Activated CD8-positive, alpha-beta memory T cell treated with anti-CD3 and anti-CD28 coated beads for 48 hours (primary cell): ENCODE results near the gene STX4.
"Not testable (repeated sequence)": the region's sequence is repeated elsewhere in the genome, so short reads cannot be mapped to it uniquely, and the experiment has no call there.

Experiments
- DNase-seq, 3 experiments: peaks; one replicate each; pipeline ENCODE4 v3.0.0-alpha.2; 2020; ENCODE audit warnings: low read depth in 2 of 3, low spot score in 2 of 3

Gene STX4

GRCh38 chr16:30998852-30999761 lies 34.3 kb upstream of the STX4 start:
- DNase-seq, result no peak

GRCh38 chr16:31000671-31001382 lies 32.5 kb upstream of the STX4 start:
- no peak for DNase-seq

- no peak for DNase-seq
These were observed 31.7 kb upstream of the STX4 start for GRCh38 chr16:31001507-31002249.

- no peak for DNase-seq
These were observed 31.1 kb upstream of the STX4 start for GRCh38 chr16:31002250-31002700.

- DNase-seq, result no peak
These were observed 30.5 kb upstream of the STX4 start for GRCh38 chr16:31002862-31003341.

GRCh38 chr16:31003744-31004143 lies 29.6 kb upstream of the STX4 start:
- no peak for DNase-seq

- no peak for DNase-seq
These were observed 28.7 kb upstream of the STX4 start for GRCh38 chr16:31004658-31005057.

- DNase-seq, result no peak
These were observed 27.8 kb upstream of the STX4 start for GRCh38 chr16:31005350-31006085.

GRCh38 chr16:31006086-31006385 lies 27.3 kb upstream of the STX4 start:
- DNase-seq, result no peak

GRCh38 chr16:31006589-31006988 lies 26.8 kb upstream of the STX4 start:
- no peak for DNase-seq

GRCh38 chr16:31007684-31008083 lies 25.7 kb upstream of the STX4 start:
- DNase-seq, result no peak

GRCh38 chr16:31008149-31008548 lies 25.2 kb upstream of the STX4 start:
- DNase-seq, result no peak

- DNase-seq, result no peak
These were observed 24.8 kb upstream of the STX4 start for GRCh38 chr16:31008551-31008950.

GRCh38 chr16:31009120-31009519 lies 24.2 kb upstream of the STX4 start:
- DNase-seq, result no peak

- no peak for DNase-seq
These were observed 23.3 kb upstream of the STX4 start for GRCh38 chr16:31009894-31010584.

- DNase-seq, result no peak
These were observed 22.6 kb upstream of the STX4 start, which contains the start of gene STX1B for GRCh38 chr16:31010585-31011325. STX1B (minus strand) TSS chr16:31010638; CDS start chr16:31010396, 242 bp downstream.

GRCh38 chr16:31011815-31012214 lies 21.5 kb upstream of the STX4 start:
- DNase-seq, result not testable (repeated sequence)

- not testable (repeated sequence) for DNase-seq
These were observed 20.1 kb upstream of the STX4 start for GRCh38 chr16:31013292-31013691.

GRCh38 chr16:31016018-31016417 lies 17.3 kb upstream of the STX4 start:
- no peak for DNase-seq
